Anterior cingulate cortex (tissue), 58 donors: Measurements from ENCODE around the gene SCOC.
"Not testable (repeated sequence)": the region's sequence is repeated elsewhere in the genome, so short reads cannot be mapped to it uniquely, and the experiment has no call there.

Experiments
- DNase-seq, 58 donors: peaks; one replicate each; lab custom pipeline; 2025; lab: John Stamatoyannopoulos, UW

The SCOC gene

DNA sequence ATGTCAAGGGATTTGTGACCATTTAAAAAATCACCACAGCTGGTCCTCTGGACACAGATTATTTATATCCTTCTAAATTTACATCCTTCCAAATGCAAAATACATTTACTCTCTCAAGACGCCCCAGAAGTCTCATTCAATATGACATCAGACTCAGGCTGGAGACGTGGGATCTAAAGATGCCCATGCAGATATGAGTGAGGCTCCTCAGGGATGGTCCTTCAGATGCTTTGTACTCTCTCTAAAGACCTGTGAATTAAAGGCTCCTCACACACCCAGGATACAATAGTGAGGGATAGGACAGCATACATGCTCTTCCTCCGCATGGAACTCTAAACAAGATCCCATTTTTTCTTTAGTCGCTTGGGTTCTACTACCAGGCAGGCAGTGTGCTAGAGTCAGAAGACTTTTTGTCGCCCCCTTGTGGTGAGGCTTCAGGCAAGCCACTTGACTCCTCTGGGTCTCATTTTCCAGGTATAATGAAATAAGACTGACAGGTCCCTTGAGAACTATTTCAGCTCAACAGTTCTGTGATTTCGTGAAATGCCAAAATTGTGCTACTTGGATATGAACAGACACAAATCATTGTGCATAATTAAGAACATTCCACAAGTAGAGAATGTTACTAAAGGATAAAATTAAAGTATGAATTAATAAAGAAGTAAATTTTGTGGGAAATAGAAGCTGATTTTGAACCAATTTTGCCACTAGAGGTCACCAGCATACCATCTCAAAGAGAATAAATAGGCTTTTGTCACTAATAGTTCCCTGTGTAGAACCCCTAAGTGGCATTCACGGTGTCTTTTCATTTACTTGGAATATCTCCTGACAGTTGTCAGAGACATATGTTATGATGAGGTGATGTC, 13.7 kb upstream of the SCOC start:
- DNase-seq = peak in 40 of 58 donors; percentile 1 to 82 (median 28)

DNA sequence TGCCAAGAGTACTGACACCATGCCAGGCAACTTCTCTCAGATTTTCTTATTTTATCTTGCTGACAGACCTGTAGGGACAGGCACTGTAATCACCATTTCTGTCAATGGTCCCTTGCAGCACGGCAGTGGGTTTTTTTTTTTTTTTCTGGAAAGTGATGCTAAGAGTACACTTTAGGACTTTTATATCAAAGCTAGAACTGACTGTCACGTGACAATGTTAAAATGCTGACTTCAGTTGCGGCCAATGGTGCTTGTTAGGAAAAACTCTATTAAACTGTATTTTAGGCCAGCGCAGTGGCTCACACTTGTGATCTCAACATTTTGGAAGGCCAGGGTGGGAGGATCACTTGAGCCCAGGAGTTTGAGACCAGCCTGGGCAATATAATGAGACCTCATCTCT, 12.3 kb upstream of the SCOC start:
- DNase-seq = no peak

DNA sequence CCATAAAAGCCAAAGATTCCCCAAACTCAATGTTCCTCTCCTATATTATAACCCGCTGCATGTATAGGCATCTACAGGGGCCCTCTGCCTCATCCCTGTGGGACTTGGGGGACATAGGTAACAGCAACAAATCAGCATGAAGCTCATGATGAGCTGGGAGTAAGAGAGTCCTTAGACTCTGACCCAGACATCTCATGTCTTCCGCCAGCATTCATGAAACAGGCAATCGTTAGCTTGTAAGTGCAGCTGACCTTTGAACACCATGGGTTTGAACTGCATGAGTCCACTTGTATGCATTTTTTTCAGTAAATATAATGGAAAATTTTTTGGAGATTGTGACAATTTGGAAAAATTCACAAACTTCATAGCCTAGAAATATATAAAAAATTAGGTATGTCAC, 10.4 kb upstream of the SCOC start:
- DNase-seq = no peak

DNA sequence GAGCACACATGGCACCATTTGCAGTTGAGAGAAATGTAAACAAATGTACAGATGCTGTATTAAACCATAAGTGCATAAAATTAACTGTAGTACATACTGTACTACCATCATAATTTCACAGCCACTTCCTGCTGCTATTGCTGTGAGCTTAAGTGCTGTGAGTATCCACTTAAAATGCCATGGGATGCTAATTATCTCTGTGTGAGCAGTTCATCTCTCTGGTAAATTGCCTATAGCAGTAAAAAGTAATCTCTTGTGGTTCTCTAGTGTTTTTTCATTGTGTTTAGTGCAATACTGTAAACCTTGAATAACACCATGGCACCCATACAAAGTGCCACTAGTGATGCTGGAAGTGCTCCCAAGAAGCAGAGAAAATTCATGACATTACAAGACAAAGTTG, 9.9 kb upstream of the SCOC start:
- no peak for DNase-seq

DNA sequence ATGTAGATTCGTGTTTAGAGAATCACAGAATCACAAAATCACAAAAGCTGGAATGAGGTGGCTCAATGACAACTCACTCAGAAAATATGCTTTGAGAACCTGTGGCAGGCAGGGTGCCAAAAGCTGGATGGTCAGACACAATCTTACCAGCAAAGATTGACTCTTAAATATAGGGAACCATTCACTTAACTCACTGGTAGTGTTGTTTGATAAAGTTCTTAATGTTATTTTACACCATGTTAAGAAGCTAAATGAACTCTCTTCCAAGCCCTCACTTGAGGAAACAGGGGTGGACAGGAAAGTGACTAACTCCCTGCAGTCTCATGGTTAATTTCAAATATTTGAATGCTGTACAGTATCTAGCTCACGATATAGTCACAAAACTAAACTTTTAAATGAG, 5.7 kb upstream of the SCOC start:
- no peak for DNase-seq

DNA sequence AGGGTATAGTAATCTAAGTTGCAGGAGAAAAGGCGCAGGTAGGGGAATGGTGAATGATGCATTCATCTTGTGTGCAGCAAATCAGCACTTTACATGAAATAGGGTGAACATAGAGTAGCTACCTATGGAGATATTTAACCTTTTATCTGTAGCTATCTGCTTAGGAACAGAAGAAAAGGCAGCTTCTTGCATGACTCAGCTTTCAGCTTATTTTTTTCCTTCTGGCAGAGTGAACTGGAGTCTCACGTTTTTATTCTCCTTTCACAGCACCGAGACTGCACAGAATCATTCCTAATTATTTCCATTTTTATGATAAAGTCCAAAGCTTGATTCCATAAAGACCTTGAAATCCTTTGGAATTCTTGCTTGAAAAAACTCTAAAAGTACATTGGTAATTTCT, 4.8 kb upstream of the SCOC start:
- DNase-seq = no peak

DNA sequence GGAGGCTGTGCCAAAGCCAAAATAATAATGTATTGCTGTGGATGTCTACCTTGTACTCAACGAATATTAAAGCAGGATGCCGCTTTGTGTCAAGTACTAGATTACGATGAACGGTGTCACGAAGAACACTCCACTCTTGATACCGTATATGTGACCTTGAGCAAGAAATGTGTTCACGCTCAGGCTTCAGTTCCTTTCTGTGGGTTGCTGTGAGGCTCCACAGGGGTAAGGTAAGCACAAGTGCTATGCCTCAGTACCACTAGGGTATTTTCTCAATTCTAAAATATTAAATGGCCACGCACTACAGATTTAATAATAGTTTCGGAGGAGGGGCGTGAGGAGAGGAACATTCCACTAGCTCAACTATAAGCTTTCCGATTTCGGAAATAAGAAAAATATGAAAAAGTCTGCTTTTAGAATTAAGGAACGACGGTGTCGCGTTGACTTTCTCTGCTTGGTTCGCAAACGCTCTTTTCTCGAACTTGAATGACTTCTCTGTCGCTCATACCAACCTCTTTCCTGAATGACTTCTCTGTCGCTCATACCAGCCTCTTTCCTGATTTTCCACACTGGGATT, 607 bp upstream of the SCOC start:
- DNase-seq = peak in 7 of 58 donors; percentile 2 to 52 (median 30)

DNA sequence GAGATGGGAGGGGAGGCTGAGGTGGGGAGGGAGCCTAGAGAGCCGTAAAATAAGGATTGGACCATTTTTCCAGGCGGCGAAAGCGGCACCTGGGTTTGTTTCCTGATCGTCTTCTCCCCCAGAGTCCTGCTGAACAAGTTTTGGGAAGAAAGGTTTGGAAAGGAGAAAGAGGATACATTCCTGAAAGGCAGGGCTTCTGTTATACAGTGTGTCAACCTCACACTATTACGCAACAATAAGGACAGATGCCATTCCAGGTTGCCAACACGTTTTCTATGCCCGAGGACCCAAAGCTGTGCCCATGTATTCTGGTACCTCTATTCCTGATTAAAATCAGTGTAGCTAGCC, 658 bp downstream of the SCOC start:
- no peak for DNase-seq

DNA sequence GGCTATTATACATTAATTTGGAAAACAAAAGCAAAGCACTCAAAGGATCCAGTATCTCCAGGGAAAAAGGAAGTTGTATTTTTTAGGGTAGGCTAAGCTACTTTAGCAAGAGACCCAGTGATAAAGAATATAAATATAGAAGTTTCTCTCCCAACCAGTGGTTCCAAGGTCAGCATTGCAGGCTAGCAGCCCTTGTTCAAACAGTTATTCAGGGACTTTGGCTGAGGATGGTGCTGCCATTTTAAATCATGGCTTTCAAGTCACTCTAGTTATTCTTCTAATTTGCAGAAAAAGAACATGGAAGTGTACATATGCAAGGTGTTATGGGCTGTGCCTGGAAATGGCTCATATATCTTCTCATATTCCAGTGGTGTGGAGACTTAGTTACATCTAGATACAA, 9.3 kb downstream of the SCOC start:
- DNase-seq = no peak

DNA sequence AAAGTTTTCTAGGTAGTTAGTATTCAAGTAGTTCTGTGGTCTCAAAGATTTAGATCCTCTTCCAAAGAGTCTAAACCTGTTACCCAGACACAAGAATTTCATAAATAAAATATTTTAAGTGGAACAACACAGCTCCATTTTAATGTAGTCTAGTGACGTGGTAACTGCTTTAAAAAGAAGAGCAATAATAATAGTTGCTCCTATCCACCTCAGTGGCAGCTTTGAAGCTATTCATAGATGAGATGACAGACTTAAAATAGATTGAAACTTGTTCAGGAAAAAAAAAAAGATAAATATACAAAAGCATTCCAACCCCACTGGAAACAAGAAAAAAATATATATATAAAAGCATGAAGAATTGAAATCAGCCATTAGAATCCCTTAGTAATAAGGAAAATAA, 14.6 kb downstream of the SCOC start:
- DNase-seq = no peak

DNA sequence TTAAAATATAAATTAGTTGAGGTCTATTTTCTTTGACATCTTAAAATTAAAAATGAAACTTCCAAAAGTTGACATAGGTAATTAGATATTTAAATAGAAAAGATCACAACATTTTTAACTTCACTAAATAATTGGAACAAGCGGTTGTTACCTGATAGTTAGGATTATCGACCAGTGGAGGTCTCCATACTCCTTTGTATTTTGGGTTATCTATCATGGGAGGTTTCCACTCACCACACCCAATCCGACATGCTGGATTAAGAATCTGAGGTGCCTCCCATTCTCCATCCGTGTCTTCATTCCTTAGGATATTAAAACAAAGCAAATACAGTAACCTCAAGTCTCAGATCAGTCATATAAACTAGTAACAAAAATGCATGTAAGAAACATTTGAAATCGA, 22.2 kb downstream of the SCOC start:
- DNase-seq = no peak

DNA sequence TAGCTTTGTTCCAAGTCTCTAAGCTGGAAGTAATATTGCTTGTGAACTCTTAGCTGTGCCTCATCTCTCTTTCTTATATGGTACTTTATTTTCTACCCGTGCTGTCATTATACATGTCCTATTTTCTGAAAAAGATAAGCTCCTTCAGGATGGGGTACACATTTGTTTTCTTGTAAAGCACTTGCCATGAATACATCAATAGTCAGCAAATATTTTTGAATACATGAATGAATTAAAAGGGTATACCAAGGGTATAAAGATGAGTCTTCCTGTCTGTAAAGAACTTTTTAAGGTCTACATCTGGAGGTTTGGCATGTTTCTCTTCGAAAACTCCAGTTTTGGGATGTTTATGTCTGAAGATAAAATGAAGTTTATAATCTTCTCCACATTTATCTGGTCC, 26.7 kb downstream of the SCOC start:
- no peak for DNase-seq

DNA sequence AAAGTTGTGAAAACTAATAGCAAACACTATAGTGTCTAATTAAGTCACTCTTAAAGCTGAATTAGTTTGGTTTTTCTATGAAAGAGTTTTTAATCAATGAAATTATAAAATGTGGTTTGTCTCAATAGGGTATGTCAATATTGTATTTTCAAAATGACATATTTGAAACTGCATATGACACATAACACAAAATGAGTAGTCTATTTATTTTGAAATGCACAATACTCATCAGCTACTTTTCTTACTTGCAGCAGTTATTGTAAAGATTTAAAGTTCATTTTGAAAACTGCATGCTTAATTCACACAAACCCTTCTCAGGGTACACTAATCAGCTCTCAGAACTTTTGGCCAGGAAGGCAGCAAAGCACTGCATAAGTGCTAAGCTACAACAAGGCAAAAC, 32.8 kb downstream of the SCOC start:
- no peak for DNase-seq

DNA sequence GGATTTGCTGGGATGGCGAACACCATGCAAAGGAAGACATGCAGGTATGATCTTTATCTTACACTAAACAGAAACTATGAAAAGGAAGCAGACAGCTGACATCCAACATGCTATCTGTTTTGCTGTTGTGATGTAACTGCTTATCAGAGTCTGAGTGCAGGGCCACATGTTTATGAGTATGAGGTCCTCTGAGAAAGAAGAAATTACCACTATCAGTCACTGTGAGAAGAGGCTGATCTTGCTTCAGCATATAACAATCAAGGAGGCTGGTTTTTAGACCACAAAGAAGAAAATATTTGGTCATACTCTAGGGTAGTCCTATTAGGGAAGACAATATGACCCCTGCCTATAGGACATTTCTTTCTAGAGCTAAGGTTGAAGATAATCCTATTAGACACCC, 35.5 kb downstream of the SCOC start:
- no peak for DNase-seq

DNA sequence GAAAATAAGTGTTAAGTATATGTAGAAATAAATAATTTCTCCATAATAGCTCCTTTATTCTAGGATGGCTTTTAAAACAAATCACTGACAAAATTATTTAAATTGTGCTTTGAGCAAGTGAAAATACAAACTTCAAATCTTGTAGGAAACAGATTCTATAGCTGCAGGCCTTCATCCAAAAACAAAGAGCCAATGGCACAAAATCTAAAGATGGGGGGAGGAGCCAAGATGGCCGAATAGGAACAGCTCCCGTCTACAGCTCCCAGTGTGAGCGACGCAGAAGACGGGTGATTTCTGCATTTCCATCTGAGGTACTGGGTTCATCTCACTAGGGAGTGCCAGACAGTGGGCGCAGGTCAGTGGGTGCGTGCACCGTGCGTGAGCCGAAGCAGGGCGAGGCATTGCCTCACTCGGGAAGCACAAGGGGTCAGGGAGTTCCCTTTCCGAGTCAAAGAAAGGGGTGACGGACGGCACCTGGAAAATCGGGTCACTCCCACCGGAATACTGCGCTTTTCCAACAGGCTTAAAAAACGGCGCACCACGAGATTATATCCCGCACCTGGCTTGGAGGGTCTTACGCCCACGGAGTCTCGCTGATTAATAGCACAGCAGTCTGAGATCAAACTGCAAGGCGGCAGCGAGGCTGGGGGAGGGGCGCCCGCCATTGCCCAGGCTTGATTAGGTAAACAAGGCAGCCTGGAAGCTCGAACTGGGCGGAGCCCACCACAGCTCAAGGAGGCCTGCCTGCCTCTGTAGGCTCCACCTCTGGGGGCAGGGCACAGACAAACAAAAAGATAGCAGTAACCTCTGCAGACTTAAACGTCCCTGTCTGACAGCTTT, 39.9 kb downstream of the SCOC start:
- not testable (repeated sequence) for DNase-seq

DNA sequence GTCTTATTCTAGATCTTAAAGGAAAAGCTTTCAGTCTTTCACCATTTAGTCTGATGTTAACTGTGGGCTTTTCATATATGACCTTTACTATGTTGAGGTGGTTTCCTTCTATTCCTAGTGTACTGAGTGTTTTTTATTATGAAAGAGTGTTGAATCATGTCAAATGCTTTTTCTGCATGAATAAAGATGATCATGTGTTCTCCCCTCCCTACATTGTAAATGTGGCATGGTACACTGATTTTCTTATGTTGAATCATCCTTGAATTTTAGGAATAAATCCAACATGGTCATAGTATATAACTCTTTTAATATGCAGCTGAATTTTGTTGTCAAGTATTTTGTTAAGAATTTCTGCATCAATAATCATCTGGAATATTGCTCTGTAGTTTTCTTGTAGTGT, 49.7 kb downstream of the SCOC start:
- no peak for DNase-seq

DNA sequence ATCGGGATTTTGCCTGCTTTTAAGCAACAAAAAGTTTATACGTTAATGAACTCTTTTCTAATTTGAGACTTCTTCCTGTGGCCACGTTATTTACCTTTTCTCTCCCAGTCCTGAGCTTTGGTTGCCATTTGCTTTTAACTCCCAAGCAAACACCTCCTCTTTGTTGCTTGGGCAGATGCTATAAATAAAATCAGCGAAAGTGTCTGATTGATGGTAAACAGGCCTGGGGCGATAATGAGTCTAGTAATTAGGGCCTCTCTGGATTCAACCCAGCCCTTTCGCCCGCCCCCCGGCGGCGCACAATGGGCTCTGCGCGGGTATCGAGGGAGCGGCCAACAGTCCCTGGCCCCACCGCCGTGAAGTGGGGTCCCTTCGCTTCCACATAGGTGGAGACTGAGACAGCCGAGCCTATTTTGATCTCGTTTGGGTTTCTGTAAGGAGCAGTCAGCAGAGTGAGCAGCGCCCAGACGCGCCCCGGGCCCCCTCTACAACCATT, 53.2 kb downstream of the SCOC start:
- DNase-seq = peak in 7 of 58 donors; percentile 1 to 42 (median 15)

DNA sequence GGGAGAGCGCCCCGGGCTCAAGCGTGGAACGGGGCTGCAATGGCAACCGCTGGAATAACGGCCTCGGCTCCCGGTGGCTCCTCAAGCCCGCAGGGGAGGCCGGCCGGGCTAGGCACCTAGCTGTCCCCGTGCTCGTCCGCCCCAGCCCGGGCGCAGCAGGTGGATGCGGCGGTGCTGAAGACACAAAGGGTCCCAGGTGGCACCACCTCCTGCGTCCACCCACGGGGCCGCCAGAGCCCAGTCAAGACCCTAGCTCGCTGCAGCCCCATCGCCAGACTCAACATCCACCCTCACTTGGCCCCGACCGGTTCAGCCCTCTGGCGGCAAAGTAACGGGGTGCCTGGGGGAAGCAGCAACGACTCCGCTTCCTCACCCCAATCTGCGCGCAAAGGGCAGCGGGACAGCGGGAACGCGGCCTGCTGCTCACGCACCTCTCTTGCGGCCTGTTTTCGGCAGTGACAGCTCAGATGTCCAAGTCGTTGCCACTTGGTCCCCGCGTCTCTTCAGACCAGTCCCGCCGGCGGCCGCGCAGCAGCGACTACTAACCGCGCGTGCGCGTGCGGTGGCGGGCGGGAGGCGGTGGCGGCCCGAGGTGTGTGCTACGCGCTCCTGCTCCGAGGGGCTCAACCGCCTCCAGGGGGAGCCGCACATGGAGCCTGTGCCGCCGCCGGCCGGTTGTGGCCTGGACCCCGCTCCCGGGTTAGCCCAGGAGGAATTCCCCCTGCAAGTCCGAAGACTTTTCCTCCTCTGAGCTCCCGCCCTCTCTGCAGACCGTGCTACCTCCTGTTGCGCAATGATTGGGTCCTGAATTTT, 53.9 kb downstream of the SCOC start, which contains the start of gene CLGN:
Gene CLGN, minus strand, starts transcription at position 543 of the 813 bp plus-strand sequence. CDS start 14,570 bp downstream, outside the sequence.
- DNase-seq = peak in 56 of 58 donors; percentile 4 to 71 (median 44)

DNA sequence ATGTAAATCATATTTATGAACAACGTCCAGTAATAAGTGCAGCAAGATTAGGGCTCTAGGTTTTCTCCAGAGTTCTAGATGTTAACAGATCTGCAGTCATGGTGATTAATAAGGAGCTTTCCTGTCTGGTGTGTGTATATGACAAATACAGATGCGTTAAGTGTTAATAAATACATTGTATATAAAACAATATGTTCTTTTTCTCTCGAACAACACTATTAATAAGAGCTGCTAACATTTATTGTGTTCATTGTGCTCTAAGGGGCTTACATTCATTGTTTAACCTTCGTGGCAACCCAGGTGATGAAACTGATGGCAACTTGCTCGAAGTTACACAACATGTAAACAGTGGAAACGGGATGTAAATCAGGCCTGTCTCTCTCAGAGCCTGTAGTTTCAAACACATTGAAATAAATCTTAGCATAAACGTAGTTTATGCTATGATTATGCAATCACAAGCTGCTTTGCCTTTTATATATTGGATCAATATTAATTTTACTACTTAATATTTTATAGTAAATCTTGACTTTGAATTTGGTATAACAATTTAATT, 54.5 kb downstream of the SCOC start:
- no peak for DNase-seq
